ENCODE results near the gene SPOUT1.

The SPOUT1 gene

GRCh38 chr9:128771745-128772519 lies 57.7 kb downstream of the SPOUT1 start, which contains the start of gene ZER1:
ZER1 (minus strand) TSS chr9:128771927; CDS start chr9:128755565, 16,362 bp downstream.
- peak; percentile 88 for DNase-seq (ENCODE audit: low read depth)

GRCh38 chr9:128771094-128771721 lies 58.4 kb downstream of the SPOUT1 start:
- DNase-seq (ENCODE audit: low read depth), result peak; percentile 44

- peak; percentile 4 for DNase-seq (ENCODE audit: low read depth)
Observed at GRCh38 chr9:128770286-128771030, 59.1 kb downstream of the SPOUT1 start.
